GM18526 (cell line): ENCODE measurements around the gene ART4.

Experiments
- POLR2A ChIP-seq: IDR thresholded peaks from 3 replicates; pipeline ENCODE4 v1.6.1; 2011; ENCODE audit not compliant: insufficient read length; ENCODE audit errors: extremely low read depth

Gene ART4

DNA sequence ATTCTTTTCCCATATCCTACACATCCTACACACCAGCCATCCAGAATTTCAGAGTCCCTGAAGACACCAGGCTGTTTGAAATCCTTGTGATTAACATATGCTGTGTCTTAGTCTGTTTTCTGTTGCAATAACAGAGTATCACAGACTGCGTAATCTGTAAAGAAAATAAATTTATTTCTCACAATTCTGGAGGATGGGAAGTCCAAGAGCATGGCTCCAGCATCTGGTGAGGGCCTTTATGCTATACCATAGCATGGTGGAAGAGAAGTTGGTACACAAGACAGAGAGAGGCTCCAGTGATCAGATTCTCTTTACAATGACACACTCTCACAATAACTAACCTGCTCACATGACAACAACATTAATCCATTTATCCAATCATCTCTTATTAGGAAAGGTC, 4.1 kb downstream of the ART4 start:
- TF ChIP-seq POLR2A: no peak

DNA sequence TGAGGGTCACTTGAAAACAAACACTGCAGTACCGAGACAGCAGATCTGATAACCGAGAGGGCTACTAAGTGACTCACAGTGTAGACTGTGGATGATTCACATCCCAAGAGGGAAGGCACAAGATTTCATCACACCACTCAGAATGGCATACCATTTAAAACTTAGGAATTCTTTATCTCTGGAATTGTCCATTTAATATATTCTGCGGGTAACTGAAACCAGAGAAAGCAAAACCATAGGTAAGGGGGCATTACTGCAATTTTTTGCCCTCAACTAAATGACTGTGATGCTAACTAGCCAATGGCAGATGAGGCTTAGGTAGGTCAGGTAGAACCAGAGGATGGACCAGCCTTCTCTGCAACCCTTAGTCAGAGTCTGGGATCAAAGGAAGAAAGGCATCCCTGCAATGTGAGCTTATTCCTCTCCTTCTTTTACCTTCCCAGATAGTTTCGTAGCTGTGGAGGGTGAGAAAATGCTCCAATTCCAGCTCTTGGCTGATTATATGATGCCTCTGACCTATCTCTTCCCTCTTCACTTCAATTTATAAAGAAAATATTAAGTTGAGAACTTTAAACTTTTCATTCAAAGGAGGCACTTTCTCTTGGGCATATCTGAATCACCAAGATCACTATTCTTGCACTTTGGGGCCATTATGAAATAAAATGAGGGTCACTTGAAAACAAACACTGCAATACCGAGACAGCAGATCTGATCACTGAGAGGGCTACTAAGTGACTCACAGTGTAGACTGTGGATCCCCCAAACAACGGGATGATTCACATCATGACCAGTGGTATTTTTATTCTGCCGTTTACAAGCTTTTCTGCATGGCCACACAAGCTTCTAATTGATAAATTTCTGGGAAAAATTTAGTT, 6.8 kb downstream of the ART4 start:
- no peak for TF ChIP-seq POLR2A

DNA sequence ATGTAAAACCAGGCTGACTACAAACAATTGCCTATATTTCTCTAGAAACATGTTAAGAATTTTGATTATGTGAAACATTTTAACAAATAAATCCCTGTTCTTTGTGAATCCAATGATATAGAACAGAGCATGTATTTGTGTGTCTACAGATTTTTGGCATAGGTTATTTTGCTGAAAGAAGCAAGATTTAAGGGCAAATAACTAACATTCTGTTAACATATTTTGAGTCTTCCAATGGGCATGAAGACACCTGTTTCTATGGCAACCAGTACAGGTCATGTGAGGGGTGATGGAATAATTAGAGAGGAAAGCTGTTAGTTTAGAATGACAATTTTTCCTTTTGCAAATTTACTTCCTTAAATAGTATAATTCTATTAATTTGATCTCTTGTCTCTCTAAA, 8.8 kb downstream of the ART4 start:
- TF ChIP-seq POLR2A: no peak

DNA sequence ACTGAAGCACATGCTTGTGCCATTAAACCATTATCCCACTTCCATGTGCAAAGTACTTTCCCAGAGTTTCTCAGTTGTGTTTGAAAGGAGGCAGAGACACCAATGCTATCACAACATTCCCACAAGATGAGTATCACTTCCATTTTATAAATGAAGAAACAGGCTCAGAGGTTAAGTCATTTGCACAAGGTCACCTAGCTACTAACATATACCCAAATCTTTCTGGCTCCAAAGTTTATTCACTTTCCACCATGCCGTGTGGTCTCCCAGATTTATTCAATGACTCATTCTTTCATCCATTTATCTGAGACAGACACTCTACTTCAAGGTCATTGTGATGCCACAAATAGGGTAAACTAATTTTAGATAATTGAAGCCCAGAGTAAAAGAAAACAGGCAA, 9.4 kb downstream of the ART4 start:
- no peak for TF ChIP-seq POLR2A

DNA sequence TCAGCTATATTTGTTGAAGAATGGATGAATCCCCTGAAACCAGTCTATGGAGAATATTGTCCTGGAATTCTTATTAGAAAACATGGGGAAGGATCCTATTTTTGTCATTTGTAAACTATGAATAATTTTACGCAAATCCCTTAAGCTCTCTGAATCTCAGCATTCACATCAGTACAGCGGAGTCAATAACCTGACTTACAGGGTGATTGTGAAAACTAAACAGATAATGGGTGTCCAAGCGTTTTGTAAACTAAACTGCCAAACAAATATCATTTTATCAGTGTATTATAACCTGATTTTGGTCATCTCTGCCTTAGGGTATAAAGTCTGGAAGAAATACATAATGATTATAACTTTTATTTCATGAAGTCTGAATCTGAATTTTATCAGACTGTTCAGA, 10.0 kb downstream of the ART4 start:
- no peak for TF ChIP-seq POLR2A

DNA sequence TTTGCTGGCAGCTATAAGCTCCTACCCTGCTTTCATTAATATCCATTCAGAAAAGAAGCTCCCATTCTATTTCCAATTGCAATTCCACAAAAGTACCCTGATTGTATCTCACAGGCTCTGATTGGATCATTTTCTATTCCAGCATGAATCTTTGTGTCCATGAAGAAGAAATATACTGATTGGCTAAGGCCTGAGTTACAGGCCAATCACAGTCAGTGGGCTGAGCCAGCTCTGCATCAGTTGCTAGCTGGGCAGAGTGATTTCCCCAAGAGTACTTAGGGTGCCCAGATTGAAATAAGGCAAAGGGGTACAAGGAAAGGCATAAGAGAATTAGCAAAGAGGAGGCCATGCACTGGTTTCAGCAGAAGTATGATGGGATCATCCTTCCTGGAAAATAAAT, 14.4 kb downstream of the ART4 start:
- no peak for TF ChIP-seq POLR2A

DNA sequence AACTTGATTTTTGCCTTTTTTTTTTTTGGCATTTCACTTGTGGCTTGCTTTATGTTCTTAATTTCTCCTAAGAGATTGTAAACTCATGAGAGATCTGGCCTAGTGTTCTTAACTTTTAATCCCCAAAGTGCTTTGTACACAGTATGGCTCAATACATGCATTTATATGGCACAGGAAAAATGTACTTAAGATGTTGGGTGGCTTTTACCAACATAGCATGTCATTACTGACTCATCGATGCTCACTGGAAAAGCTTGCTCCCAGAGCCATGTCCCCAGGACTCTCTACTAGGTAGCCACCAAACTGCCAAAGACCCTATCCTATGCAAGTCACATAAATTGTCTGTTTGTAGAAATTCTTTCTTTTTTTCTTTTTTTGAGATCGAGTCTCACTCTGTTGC, 16.3 kb downstream of the ART4 start:
- TF ChIP-seq POLR2A: no peak

DNA sequence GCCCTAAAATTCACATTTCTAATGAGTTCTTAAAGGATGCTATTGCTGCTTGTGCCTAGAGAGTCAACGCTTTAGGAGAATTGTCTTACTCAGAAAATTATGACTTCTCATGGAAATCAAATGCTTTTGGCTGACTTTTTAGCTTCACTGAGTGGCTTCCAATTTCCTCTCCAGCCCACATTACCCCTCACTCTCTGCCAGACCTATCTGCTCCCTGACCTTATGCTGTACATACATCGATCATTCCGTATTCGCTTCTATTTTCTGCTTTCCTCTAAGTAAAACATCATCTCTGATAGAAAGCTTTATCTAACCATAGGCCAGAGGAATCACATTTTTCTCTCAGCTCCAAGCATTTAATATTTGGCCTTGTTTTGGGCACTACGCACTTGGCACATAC, 16.8 kb downstream of the ART4 start:
- TF ChIP-seq POLR2A: no peak

DNA sequence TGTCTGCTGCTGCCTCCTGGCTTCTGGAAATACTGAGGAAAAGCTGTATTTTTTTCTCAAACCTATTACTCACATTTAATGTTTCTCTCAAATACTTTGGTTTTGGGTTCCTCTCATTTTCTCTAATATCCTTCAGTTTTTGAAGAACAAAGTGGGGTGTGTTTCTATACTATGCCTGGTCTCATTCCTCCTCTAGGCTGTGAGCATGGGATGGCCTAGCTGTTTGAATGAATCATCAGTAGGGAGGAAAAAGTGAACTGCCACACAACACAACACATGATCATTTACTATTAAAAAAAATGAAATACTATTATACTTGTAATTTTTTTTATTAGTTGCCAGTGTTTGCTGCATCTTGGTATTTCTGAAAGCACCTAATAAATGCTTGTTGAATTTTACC, 18.1 kb downstream of the ART4 start:
- no peak for TF ChIP-seq POLR2A

DNA sequence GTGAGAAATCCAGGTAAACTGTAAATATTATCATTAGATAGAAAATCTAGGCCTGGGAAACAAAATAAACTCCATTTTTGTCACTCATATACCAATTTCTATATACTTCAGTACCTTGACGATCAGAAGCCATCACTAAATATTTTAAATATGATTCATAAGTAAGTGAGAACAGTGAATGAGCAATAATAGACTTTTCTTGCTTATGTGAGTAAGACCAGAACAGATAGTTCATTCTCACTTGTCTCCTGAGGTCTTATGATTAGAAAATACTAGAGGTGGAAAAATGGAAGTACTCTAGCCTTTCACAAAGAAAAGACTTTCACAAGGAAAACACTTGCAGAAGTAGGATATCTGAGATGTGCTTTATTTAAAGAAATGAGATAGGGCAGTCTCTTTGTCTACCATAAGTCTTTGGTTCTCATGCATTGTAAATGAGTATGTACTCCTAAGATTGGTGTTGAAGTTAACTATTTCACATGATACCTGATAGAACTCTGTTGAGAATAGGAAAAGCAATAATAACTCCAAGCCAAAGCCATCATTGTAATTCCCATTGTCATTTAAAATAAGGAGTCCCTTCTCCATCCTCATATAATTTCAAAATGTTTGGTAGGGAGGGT, 19.2 kb downstream of the ART4 start:
- TF ChIP-seq POLR2A: no peak

DNA sequence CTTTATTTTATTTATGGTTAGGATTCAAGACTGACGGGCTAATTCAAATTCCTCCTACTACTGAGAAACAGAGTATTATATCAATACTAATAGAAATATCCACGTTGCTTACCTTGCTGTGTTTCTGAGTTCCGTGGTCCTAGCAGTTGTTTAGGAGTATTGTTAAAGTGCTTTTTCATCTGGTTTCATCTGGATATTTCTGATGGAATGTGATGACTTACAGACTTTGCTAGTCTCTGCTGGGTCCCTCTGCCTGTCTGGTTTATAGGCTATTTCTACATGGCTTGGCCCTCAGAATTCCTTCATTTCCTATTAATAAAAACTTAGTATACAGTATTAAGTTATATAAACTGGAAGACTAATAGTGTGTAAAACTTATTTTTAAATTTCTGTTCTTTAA, 29.3 kb downstream of the ART4 start, which contains the start of gene SMCO3:
Gene SMCO3, minus strand, starts transcription at position 169 of the 400 bp plus-strand sequence. CDS start 7,502 bp downstream, outside the sequence.
- no peak for TF ChIP-seq POLR2A

DNA sequence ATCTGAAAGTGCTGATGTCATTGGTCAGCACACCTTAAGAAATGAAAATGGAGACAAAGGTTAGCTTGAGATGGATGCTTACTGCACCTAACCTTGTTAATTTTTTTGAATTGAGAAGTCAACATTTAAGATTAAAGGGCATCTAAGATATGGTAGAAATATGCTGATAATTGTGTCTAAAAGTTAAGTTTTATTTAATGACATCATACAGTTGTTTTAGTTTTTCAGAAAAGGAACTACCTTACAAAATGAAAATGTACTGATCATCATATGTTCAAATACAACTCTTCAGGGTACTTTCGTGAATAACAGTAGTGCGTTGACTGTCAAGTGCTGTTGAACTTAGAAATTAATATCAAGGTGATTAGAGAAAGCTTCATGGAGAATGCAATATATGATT, 31.8 kb downstream of the ART4 start:
- no peak for TF ChIP-seq POLR2A

DNA sequence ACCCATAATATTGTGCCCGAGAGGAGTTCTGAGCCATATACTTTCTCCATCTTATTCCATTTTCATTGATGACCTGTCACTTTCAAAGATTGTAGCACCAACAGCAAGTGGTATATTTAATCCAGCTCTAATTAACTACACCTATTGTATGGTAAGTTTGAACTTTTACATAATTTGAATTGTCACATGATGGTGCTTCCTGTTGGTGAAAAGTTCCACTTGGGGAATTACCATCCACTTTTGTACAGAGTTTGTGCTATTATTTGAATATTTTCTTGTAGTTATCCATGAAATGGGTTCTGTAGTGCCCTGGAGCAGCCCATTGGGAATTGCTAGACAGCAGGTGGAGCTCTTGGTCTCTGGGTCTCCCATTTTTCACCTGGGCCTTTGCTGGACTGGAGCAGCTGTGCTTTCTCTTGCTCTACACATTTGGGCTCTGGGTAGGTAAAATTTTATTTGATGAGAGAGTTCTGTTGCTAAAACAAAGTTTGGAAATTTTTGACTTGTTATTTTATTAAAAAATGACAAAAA, 32.3 kb downstream of the ART4 start:
- no peak for TF ChIP-seq POLR2A

DNA sequence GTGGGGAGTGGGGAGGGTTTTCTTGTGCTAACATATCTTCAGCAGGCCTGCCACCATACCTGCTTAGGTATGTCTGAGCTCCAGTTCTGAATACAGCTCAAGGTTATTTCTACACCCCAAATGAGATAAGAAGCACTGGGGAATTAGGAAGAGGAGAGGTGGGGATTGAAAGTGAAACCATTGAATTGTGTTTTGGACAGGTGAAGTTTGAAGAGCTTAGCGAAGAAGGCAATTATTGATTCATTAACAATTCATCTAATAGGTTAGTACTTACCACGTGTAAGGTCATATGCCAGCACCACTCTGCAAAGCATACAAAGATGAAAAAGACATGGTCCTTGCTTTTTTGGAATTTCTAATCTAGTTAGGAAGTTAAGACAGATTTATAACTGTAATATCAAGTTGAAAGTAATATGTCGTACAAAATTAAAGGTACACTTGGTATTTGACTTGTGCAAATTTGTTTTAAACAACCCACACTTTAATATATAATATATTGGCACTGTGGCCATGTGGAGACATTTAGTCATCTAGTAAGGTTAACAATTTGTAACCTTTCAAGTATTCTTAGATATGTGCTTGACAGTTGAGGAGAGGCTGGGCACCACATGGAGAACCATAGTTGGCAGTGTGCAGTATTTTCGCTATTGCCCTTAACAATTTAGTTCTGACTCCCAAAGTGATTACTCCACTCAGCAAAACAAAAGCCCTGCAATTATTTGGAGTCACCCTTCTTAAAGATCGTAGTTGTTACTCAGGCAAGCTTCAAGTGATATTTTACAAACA, 33.0 kb downstream of the ART4 start:
- TF ChIP-seq POLR2A: no peak

DNA sequence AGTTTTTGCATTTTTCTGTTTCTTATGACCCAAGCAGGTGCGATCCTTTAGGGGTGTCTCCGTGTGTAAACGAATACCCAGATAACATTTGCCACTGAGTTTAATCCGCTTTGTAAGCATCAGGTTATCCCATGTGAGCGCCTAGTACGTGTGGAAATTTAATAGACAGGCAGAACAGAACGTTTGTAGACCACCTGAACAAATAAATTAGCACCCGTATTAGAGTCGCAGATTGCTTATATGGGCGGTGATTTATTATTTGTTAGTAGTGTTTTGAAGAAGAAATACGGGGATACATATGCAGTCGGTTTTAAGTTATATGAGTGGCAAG, 39.5 kb downstream of the ART4 start:
- no peak for TF ChIP-seq POLR2A
